GM19468 (cell line): Measurements from ENCODE around the gene BPIFB2.

ENCODE experiments used
- ATAC-seq: cut with Tn5 transposase; IDR thresholded peaks from one replicate; pipeline ENCODE4 v1.9.1; 2021; ENCODE audit warnings: mild to moderate bottlenecking, moderate library complexity, moderate number of reproducible peaks; ENCODE audit not compliant: unreplicated experiment; ENCODE audit errors: extremely low read depth

The BPIFB2 gene

GRCh38 chr20:32983459-32984112 is 23.9 kb upstream of the BPIFB2 start:
- no peak for ATAC-seq

- no peak for ATAC-seq
These were observed 23.3 kb upstream of the BPIFB2 start for GRCh38 chr20:32984196-32984595.

- ATAC-seq = no peak
These were observed 22.7 kb upstream of the BPIFB2 start for GRCh38 chr20:32984631-32985354.

DNA sequence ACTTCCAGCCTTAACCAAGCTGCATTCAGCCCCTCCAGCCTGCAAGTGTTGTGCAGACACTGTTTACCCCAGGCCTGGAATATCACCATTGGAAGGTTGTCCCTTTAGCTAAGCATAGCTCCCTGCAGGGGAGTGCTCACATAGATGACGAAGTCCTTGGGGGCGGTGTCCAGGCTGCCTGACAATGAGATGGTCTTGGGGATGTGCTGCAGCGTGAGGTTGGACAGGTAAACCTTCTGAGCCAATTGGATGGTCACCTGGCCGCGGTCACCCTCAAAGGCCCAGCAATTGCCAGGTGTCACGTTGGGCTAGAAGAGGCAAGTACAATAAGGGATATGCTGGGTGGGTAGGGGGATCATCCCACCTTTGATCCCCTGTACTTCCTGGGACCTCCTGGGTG is 21.9 kb upstream of the BPIFB2 start:
- no peak for ATAC-seq

GRCh38 chr20:32986331-32986966 is 21.1 kb upstream of the BPIFB2 start:
- ATAC-seq = no peak

DNA sequence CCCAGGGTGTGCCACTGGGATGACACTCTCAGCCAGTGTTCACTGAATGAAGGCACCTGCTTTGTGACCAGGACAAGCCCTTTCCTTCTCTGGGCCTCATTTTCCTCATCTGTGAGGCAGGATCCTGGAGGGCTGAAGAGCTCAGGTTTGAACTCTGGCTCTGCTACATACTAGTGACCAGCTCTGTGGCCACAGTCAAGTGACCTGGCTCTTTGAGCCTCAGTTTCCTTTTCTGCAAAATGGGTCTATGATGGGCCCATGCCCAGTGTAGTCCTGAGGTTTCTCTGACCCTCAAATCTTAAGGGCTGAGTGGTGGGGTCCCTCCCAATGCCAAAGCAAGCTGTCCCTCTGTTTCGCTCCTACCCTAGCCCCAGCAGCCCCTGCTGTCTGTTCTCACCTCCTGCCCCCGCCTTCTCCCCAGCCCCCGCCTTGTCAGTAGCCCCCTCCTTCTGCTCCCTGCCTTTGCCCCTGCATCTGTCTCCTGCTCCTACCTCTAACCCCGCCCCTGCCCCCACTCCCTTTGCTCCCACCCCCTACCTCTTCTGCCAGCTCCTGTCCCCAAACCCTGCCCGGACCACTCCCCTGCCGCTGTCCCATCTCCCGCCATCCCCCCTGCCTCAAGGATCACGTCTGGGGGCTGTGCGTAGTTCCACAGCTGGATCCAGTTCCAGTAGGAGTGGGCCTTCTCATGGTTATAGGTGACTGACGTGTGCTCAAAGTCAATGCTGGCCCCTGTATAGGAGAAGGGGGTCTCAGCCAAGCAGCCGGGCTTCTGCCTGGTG is 20.3 kb upstream of the BPIFB2 start:
- ATAC-seq = no peak

DNA sequence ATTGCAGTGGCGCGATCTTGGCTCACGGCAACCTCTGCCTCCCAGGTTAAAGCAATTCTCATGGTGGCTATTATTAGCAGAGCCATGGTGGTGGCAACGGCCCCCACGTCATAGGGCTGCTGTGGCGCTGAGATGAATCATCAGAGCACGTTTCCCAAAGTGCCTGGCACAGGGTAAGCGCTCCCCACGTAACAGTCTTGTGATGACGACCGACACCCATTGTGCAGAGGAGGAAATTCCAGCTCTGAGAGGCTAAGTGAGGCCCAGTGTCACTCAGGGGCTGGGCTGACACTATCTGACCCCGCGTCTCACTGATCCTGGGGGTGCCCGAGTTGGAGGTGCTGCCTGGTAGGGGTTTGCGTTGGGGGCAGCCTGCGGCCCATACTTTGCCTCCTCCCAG is 19.5 kb upstream of the BPIFB2 start:
- no peak for ATAC-seq

DNA sequence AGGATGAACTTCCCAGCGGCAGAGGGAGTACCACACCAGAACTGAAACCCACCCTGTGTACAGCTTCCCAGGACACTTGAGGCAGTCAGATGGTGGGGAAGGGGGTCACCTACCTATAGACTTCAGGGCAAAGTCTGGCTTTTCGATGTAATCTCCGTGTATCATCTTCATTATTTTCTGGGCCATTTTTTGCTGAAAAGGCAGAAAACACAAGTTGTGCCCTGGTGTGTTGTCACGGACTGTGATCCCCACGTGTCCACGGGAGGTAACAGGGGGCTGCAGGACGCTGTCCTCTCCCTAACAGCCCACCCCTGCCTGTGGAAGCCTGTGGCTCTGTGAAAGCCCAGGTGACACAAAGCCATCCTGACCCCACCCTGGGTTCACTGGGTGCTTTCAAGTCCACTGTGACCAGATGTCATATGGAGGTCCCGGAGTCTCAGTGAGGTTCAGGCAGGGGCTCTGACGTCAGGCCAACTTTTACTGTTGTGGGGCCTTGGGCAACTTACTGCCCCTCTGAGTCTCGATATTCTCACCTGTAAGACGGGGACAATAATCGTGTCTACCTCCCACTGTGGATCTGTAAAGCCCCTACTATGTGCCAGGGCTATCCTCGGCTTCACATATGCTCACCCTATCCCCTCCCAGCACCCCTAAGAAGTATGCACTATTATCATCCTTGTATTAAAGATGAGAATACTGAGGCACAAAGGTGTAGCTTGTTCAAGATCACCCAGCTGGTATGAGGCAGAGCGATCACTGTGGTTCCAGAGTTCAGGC is 17.8 kb upstream of the BPIFB2 start:
- no peak for ATAC-seq

DNA sequence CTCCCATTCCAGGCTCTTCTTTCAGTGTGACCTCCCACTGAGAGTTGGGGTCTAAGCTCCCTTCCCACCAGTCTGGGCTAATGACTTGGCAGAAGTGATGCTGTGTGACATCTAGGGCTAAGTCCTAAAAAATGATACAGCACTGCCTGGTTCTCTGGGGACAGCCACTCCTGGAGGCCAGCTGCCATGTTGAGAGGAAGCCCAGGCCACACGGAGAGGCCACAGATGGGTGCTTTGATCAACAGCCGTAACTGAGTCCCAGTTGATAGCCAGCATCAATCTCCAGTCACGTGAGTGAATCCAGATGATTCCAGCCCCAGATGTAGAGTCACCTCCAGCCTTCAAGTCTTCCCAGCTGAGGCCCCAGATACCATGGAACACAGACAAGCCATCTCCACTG is 17.1 kb upstream of the BPIFB2 start:
- ATAC-seq = no peak

DNA sequence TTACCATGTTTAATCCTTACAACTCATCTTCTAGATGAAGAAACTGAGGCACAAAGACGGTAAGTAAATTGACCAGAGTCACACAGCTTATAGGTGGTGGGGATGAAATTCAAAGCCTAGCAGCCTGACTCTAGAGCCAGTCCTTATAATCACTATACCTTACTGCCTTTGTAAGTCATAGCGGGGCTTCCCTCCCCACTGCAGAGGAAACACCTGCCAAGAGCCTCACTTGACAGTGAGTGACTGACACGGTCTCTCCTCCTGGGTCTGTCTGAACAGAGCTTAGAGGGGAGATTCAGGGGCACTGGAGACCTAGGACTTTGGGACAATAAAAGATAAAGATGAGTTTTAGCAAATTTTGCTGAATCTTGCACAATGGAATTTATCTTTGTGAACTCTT is 16.1 kb upstream of the BPIFB2 start:
- no peak for ATAC-seq

GRCh38 chr20:32991792-32992641 is 15.5 kb upstream of the BPIFB2 start:
- no peak for ATAC-seq

- no peak for ATAC-seq
These were observed 13.9 kb upstream of the BPIFB2 start for GRCh38 chr20:32993496-32994050.

GRCh38 chr20:32995802-32996201 is 11.7 kb upstream of the BPIFB2 start:
- no peak for ATAC-seq

- no peak for ATAC-seq
These were observed 10.1 kb upstream of the BPIFB2 start for GRCh38 chr20:32997431-32997830.

- ATAC-seq = no peak
These were observed 7.8 kb upstream of the BPIFB2 start for GRCh38 chr20:32999603-33000250.

- no peak for ATAC-seq
These were observed 6.6 kb upstream of the BPIFB2 start for GRCh38 chr20:33000802-33001466.

DNA sequence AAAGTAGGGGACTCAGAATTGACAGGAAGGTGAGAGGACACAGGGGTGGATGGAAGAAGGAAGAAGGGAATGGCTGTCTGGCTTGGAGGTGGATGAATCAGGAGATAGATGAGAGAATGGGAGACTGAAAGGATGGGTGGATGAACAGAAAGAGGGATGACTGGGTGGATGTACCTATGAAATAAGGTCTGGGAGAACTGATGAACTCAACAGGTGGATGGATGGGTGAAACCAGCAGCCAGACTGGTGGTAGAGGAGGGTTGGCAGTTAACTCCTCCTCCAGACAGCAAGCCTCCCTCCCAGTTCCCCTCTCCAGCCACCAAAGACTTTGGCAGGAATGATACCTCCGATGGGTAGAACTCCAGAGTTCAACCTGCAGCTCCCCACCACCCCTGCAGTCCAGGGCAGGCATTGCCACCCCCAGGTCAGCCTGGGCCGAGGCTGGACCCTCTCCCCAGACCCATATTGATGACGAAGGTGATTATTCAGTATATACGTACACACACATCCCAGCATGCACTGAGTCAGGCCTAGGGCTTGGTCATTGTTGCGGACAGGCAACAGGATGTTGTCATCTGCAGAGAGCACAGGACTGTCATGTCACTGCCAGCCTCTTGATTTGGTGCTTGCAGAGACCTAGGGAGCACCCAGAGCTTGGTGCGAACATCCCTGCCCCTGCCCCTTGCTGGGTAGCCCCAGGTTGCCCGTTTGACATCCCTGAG is 5.3 kb upstream of the BPIFB2 start:
- ATAC-seq = no peak
